PFSK-1 (cell line): ENCODE results near the gene REEP5.

Experiments used
- FOXP2 ChIP-seq: optimal IDR thresholded peaks from 2 replicates; pipeline ENCODE3; 2011; ENCODE audit warnings: borderline replicate concordance, control low read depth, inconsistent platforms; ENCODE audit not compliant: insufficient read depth; ENCODE audit errors: extremely low read length, extremely low read depth
- POLR2AphosphoS5 ChIP-seq: IDR thresholded peaks from 2 replicates; pipeline ENCODE4 v1.6.1; 2012; ENCODE audit warnings: low read depth, mild to moderate bottlenecking, control low read depth, low read length, moderate library complexity
- REST ChIP-seq, 2 experiments: IDR thresholded peaks; 2 replicates each; pipeline versions ENCODE4 v1.6.1 to v1.8.0; 2011 to 2012; ENCODE audit warnings: low read depth in 2 of 2, low read length in 2 of 2, control low read depth in 1 of 2, inconsistent platforms in 1 of 2, mild to moderate bottlenecking in 1 of 2, moderate library complexity in 1 of 2; ENCODE audit not compliant: insufficient read depth in 1 of 2
- SIN3A ChIP-seq: IDR thresholded peaks from 2 replicates; pipeline ENCODE4 v1.6.1; 2012; ENCODE audit warnings: mild to moderate bottlenecking, low read length, moderate library complexity, borderline replicate concordance; ENCODE audit not compliant: insufficient read depth
- TAF1 ChIP-seq: IDR thresholded peaks from 2 replicates; pipeline ENCODE4 v1.6.1; 2012; ENCODE audit warnings: low read length, control low read depth, borderline replicate concordance; ENCODE audit not compliant: insufficient read depth

Gene REEP5

GRCh38 chr5:112883192-112883591 is 38.8 kb downstream of the REEP5 start:
- TF ChIP-seq POLR2AphosphoS5 (no peak), SIN3A (no peak), FOXP2 (no peak), TAF1 (no peak), REST (IDR thresholded peaks at IDR 0.05; ENCODE audit: insufficient read depth in 1 of 2, low read depth in 2 of 2, low read length in 2 of 2) (no peak)

GRCh38 chr5:112880219-112880964 is 41.6 kb downstream of the REEP5 start:
- no peak for TF ChIP-seq POLR2AphosphoS5
- TF ChIP-seq REST (IDR thresholded peaks at IDR 0.05; ENCODE audit: insufficient read depth in 1 of 2, low read depth in 2 of 2, low read length in 2 of 2): no peak
- TF ChIP-seq SIN3A: no peak
- no peak for TF ChIP-seq TAF1
- TF ChIP-seq FOXP2: no peak

GRCh38 chr5:112878760-112879159 is 43.3 kb downstream of the REEP5 start:
- TF ChIP-seq FOXP2 (no peak), REST (IDR thresholded peaks at IDR 0.05; ENCODE audit: insufficient read depth in 1 of 2, low read depth in 2 of 2, low read length in 2 of 2) (no peak), SIN3A (no peak), POLR2AphosphoS5 (no peak), TAF1 (no peak)

- TF ChIP-seq POLR2AphosphoS5 (no peak), FOXP2 (no peak)
Measured at GRCh38 chr5:112878101-112878500, 43.9 kb downstream of the REEP5 start.

- no peak for TF ChIP-seq SIN3A
- TF ChIP-seq FOXP2: no peak
- no peak for TF ChIP-seq POLR2AphosphoS5
- TF ChIP-seq REST (IDR thresholded peaks at IDR 0.05; ENCODE audit: insufficient read depth in 1 of 2, low read depth in 2 of 2, low read length in 2 of 2): no peak
- TF ChIP-seq TAF1: no peak
Measured at GRCh38 chr5:112876362-112876761, 45.7 kb downstream of the REEP5 start.
